ENCODE measurements around the gene MRRF.

MRRF gene

GRCh38 chr9:122264360-122265148 is at the start of gene MRRF, which contains the start of gene RBM18:
Gene MRRF (plus strand): TSS chr9:122264882. CDS start chr9:122270892, 6,010 bp downstream.
Gene RBM18 (minus strand): TSS chr9:122264840. CDS start chr9:122261492, 3,348 bp downstream.
- DNase-seq (ENCODE audit: low read depth, low spot score): peak; percentile 72

GRCh38 chr9:122215663-122216062 is 49.0 kb upstream of the MRRF start:
- no peak for DNase-seq (ENCODE audit: low read depth, low spot score)

- no peak for DNase-seq (ENCODE audit: low read depth, low spot score)
Measured at GRCh38 chr9:122216138-122216797, 48.4 kb upstream of the MRRF start.

- DNase-seq (ENCODE audit: low read depth, low spot score): no peak
Measured at GRCh38 chr9:122216798-122217418, 47.8 kb upstream of the MRRF start.

- no peak for DNase-seq (ENCODE audit: low read depth, low spot score)
Measured at GRCh38 chr9:122217640-122218039, 47.0 kb upstream of the MRRF start.

GRCh38 chr9:122218071-122218934 is 46.4 kb upstream of the MRRF start:
- DNase-seq (ENCODE audit: low read depth, low spot score): no peak

- no peak for DNase-seq (ENCODE audit: low read depth, low spot score)
Measured at GRCh38 chr9:122218935-122219855, 45.5 kb upstream of the MRRF start.

GRCh38 chr9:122219856-122220672 is 44.6 kb upstream of the MRRF start:
- no peak for DNase-seq (ENCODE audit: low read depth, low spot score)

- DNase-seq (ENCODE audit: low read depth, low spot score): no peak
Measured at GRCh38 chr9:122220673-122221182, 44.0 kb upstream of the MRRF start.

GRCh38 chr9:122221183-122221811 is 43.4 kb upstream of the MRRF start:
- no peak for DNase-seq (ENCODE audit: low read depth, low spot score)

- no peak for DNase-seq (ENCODE audit: low read depth, low spot score)
Measured at GRCh38 chr9:122222791-122223190, 41.9 kb upstream of the MRRF start.

GRCh38 chr9:122223435-122223834 is 41.2 kb upstream of the MRRF start:
- no peak for DNase-seq (ENCODE audit: low read depth, low spot score)

GRCh38 chr9:122225312-122226141 is 39.2 kb upstream of the MRRF start:
- DNase-seq (ENCODE audit: low read depth, low spot score): no peak

- DNase-seq (ENCODE audit: low read depth, low spot score): no peak
Measured at GRCh38 chr9:122226142-122226757, 38.4 kb upstream of the MRRF start.

- DNase-seq (ENCODE audit: low read depth, low spot score): no peak
Measured at GRCh38 chr9:122226758-122227574, 37.7 kb upstream of the MRRF start.

- no peak for DNase-seq (ENCODE audit: low read depth, low spot score)
Measured at GRCh38 chr9:122227575-122227900, 37.1 kb upstream of the MRRF start.

GRCh38 chr9:122228191-122228567 is 36.5 kb upstream of the MRRF start:
- no peak for DNase-seq (ENCODE audit: low read depth, low spot score)
